ENCODE results near the gene POLR1B. TPM values are rescaled to one million over a fixed set of nuclear protein-coding genes. Genes with fewer than 3 reads are reported as not detected.

Gene POLR1B
- total and polyA plus RNA-seq, 2 of the 13 experiments (the other 11 are each of a cell fraction or from before 2014, with no cell fraction given) = 18.3 to 46.0 TPM

DNA sequence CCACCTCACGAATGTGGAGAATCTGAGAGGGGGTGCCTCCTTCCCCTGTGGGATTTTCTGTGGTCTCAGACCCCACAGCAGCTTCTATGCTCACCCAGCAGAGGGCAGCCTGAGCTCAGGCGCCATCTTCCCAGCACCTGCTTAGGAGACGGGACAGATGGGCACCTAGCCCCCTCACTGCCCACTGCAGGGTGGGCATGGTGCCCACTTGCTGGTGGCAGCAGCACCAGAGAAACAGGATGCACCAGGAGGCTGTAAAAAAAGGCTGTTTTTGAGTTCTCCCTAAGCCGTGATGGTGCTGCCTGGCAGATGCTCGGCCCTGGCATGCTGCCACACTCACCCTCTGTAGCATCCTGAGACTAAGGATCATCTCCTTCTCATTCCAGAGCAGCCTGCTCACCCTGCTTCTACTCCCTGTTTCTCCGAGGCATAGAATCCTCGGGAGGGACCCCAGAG, 84.4 kb downstream of the POLR1B start (continued):
- TF ChIP-seq, protein P1, sequence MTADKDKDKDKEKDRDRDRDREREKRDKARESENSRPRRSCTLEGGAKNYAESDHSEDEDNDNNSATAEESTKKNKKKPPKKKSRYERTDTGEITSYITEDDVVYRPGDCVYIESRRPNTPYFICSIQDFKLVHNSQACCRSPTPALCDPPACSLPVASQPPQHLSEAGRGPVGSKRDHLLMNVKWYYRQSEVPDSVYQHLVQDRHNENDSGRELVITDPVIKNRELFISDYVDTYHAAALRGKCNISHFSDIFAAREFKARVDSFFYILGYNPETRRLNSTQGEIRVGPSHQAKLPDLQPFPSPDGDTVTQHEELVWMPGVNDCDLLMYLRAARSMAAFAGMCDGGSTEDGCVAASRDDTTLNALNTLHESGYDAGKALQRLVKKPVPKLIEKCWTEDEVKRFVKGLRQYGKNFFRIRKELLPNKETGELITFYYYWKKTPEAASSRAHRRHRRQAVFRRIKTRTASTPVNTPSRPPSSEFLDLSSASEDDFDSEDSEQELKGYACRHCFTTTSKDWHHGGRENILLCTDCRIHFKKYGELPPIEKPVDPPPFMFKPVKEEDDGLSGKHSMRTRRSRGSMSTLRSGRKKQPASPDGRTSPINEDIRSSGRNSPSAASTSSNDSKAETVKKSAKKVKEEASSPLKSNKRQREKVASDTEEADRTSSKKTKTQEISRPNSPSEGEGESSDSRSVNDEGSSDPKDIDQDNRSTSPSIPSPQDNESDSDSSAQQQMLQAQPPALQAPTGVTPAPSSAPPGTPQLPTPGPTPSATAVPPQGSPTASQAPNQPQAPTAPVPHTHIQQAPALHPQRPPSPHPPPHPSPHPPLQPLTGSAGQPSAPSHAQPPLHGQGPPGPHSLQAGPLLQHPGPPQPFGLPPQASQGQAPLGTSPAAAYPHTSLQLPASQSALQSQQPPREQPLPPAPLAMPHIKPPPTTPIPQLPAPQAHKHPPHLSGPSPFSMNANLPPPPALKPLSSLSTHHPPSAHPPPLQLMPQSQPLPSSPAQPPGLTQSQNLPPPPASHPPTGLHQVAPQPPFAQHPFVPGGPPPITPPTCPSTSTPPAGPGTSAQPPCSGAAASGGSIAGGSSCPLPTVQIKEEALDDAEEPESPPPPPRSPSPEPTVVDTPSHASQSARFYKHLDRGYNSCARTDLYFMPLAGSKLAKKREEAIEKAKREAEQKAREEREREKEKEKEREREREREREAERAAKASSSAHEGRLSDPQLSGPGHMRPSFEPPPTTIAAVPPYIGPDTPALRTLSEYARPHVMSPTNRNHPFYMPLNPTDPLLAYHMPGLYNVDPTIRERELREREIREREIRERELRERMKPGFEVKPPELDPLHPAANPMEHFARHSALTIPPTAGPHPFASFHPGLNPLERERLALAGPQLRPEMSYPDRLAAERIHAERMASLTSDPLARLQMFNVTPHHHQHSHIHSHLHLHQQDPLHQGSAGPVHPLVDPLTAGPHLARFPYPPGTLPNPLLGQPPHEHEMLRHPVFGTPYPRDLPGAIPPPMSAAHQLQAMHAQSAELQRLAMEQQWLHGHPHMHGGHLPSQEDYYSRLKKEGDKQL (CRISPR knock-in tag; IDR thresholded peaks at IDR 0.05; ENCODE audit: low read depth) = no peak
- TF ChIP-seq, protein P2, sequence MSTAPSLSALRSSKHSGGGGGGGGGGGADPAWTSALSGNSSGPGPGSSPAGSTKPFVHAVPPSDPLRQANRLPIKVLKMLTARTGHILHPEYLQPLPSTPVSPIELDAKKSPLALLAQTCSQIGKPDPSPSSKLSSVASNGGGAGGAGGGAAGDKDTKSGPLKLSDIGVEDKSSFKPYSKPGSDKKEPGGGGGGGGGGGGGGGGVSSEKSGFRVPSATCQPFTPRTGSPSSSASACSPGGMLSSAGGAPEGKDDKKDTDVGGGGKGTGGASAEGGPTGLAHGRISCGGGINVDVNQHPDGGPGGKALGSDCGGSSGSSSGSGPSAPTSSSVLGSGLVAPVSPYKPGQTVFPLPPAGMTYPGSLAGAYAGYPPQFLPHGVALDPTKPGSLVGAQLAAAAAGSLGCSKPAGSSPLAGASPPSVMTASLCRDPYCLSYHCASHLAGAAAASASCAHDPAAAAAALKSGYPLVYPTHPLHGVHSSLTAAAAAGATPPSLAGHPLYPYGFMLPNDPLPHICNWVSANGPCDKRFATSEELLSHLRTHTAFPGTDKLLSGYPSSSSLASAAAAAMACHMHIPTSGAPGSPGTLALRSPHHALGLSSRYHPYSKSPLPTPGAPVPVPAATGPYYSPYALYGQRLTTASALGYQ (CRISPR knock-in tag; IDR thresholded peaks at IDR 0.05) = no peak
- no peak for TF ChIP-seq RFX5 (IDR thresholded peaks at IDR 0.05; ENCODE audit: low read depth, low read length)
- no peak for TF ChIP-seq MYNN (CRISPR knock-in tag; IDR thresholded peaks at IDR 0.05; ENCODE audit: low read depth)
- TF ChIP-seq NR2F6 (IDR thresholded peaks at IDR 0.05) = no peak
- peak; percentile 43; the same call in 1 of the 2 replicates for TF ChIP-seq NR2F6 (CRISPR knock-in tag; IDR thresholded peaks at IDR 0.05)
- TF ChIP-seq ELF1 (CRISPR knock-in tag; IDR thresholded peaks at IDR 0.05) = 0 out of 2 replicates have a peak, but pooled peaks have one; percentile 26
- TF ChIP-seq ZNF605 (CRISPR knock-in tag; IDR thresholded peaks at IDR 0.05) = no peak; the same call in 1 of the 2 replicates
- no peak for TF ChIP-seq ZNF441 (CRISPR knock-in tag; IDR thresholded peaks at IDR 0.05; ENCODE audit: borderline replicate concordance)
- no peak for TF ChIP-seq ZNF766 (CRISPR knock-in tag; IDR thresholded peaks at IDR 0.05; ENCODE audit: borderline replicate concordance)
- no peak for TF ChIP-seq KDM5B (CRISPR knock-in tag; IDR thresholded peaks at IDR 0.05; ENCODE audit: borderline replicate concordance)
- no peak for TF ChIP-seq ZNF496 (CRISPR knock-in tag; IDR thresholded peaks at IDR 0.05; ENCODE audit: insufficient replicate concordance)
- TF ChIP-seq, protein P3, sequence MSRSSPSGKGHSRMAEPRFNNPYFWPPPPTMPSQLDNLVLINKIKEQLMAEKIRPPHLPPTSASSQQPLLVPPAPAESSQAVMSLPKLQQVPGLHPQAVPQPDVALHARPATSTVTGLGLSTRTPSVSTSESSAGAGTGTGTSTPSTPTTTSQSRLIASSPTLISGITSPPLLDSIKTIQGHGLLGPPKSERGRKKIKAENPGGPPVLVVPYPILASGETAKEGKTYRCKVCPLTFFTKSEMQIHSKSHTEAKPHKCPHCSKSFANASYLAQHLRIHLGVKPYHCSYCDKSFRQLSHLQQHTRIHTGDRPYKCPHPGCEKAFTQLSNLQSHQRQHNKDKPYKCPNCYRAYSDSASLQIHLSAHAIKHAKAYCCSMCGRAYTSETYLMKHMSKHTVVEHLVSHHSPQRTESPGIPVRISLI (CRISPR knock-in tag; IDR thresholded peaks at IDR 0.05; ENCODE audit: borderline replicate concordance) = no peak
- peak; percentile 76 for TF ChIP-seq ZNF781 (CRISPR knock-in tag; IDR thresholded peaks at IDR 0.05; ENCODE audit: borderline replicate concordance, not compliant biosample characterization)
- TF ChIP-seq FOXJ3 (CRISPR knock-in tag; IDR thresholded peaks at IDR 0.05; ENCODE audit: borderline replicate concordance) = 0 out of 2 replicates have a peak, but pooled peaks have one; percentile 31
- no peak for TF ChIP-seq NR1H2 (CRISPR knock-in tag; IDR thresholded peaks at IDR 0.05; ENCODE audit: borderline replicate concordance, low read depth)
- no peak for TF ChIP-seq ZSCAN31 (CRISPR knock-in tag; IDR thresholded peaks at IDR 0.05; ENCODE audit: low read depth)
- TF ChIP-seq CEBPG (CRISPR knock-in tag; IDR thresholded peaks at IDR 0.05) = peak; percentile 33; the same call in 1 of the 2 replicates
- TF ChIP-seq RBM39 (IDR thresholded peaks at IDR 0.05; ENCODE audit: low read depth, low read length, poor library complexity, severe bottlenecking) = no peak

Measured in HepG2 (cell line).